RWPE1 (cell line): ENCODE results near the gene CARMIL1.

ENCODE experiments used
- CTCF ChIA-PET: fragments of 350-600 bp; sonication (Branson Sonifier 250); formaldehyde crosslinking; extraction: SDS; loops from one replicate; lab custom pipeline; 2021; lab: Yijun Ruan, JAX
- POLR2A ChIA-PET: fragments of 400-600 bp; formaldehyde crosslinking; extraction: SDS; loops from one replicate; lab custom pipeline; 2020; ENCODE audit warnings: antibody characterized with exemption; ENCODE audit not compliant: low non-redundant PET; lab: Yijun Ruan, JAX
- DNase-seq: peaks from one replicate; pipeline ENCODE4 v3.0.0; 2012; ENCODE audit warnings: low spot score
- H3K27ac ChIP-seq: fragments of 450-650 bp; 2 replicates; pipeline ENCODE4 v1.5.1; 2017
- TF ChIP-seq, protein P1 (sequence below): fragments of 450-650 bp; conservative IDR thresholded peaks from 2 replicates; pipeline ENCODE4 v1.5.1; 2017; ENCODE audit warnings: low read depth, mild to moderate bottlenecking

Gene CARMIL1

DNA sequence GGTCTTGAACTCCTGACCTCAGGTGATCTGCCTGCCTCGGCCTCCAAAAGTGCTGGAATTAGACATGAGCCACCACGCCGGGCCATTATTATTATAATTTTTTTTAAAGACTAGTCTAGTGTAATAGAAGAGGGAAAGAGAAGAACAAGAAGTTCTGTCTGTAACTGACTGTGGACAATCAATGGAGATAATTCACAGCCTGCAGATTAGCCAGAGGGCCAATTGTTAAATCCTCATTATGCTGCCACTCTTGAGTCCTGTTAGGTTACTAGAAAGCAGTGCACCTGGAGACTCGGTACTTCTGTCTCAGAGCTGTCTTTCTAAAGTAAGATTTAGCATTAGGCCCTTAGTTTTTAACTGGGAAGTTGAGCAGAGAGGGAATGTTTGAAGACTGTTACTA, 37.5 kb downstream of the CARMIL1 start:
- TF ChIP-seq, protein P1, sequence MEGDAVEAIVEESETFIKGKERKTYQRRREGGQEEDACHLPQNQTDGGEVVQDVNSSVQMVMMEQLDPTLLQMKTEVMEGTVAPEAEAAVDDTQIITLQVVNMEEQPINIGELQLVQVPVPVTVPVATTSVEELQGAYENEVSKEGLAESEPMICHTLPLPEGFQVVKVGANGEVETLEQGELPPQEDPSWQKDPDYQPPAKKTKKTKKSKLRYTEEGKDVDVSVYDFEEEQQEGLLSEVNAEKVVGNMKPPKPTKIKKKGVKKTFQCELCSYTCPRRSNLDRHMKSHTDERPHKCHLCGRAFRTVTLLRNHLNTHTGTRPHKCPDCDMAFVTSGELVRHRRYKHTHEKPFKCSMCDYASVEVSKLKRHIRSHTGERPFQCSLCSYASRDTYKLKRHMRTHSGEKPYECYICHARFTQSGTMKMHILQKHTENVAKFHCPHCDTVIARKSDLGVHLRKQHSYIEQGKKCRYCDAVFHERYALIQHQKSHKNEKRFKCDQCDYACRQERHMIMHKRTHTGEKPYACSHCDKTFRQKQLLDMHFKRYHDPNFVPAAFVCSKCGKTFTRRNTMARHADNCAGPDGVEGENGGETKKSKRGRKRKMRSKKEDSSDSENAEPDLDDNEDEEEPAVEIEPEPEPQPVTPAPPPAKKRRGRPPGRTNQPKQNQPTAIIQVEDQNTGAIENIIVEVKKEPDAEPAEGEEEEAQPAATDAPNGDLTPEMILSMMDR: no peak
- DNase-seq: no peak
- ChIA-PET POLR2A (no interaction called here), CTCF (no interaction called here)
- H3K27ac ChIP-seq: no peak overlapping the region

- DNase-seq: no peak
- ChIA-PET POLR2A (no interaction called here), CTCF (no interaction called here)
- TF ChIP-seq, protein P1: no peak
- no peak overlapping the region for H3K27ac ChIP-seq
Observed at GRCh38 chr6:25318589-25318988, 39.4 kb downstream of the CARMIL1 start.

- CTCF ChIA-PET: interaction anchor here (1.0 kb wide), 1 partner anchor 8 kb away, joined by 4 read pairs; no protein-coding TSS in a partner anchor
- TF ChIP-seq, protein P1: no peak
- POLR2A ChIA-PET: no interaction called here
- no peak overlapping the region for H3K27ac ChIP-seq
- DNase-seq: no peak
Observed at GRCh38 chr6:25320459-25320858, 41.3 kb downstream of the CARMIL1 start.

- H3K27ac ChIP-seq: no peak overlapping the region
- no peak for DNase-seq
- CTCF ChIA-PET: interaction anchor here (0.6 to 1.4 kb wide), 2 partner anchors 12 to 173 kb away, joined by 3 to 4 read pairs; no protein-coding TSS in a partner anchor
- POLR2A ChIA-PET: no interaction called here
- TF ChIP-seq, protein P1: no peak
Observed at GRCh38 chr6:25322692-25323091, 43.5 kb downstream of the CARMIL1 start.

- no peak for DNase-seq
- ChIA-PET CTCF (interaction anchor here (1.4 kb wide), 1 partner anchor 11 kb away, joined by 3 read pairs; no protein-coding TSS in a partner anchor), POLR2A (no interaction called here)
- H3K27ac ChIP-seq: no peak overlapping the region
- TF ChIP-seq, protein P1: no peak
Observed at GRCh38 chr6:25324066-25324762, 45.0 kb downstream of the CARMIL1 start.

- DNase-seq: no peak
- TF ChIP-seq, protein P1: no peak
- ChIA-PET POLR2A (no interaction called here), CTCF (no interaction called here)
- no peak overlapping the region for H3K27ac ChIP-seq
Observed at GRCh38 chr6:25326126-25326525, 47.0 kb downstream of the CARMIL1 start.
